ENCODE measurements around the gene HABP4. TPM values are rescaled to one million over a fixed set of nuclear protein-coding genes. Genes with fewer than 3 reads are reported as not detected.

HABP4 gene
- total RNA-seq, 4 donors from 2014 or later: 42.8 to 50.0 (median 46.3) TPM

- peaks cover 0 to 57% (median 17%) of the 10 kb centered on the region in 4 donors for H3K4me1 ChIP-seq
- TF ChIP-seq CTCF (IDR thresholded peaks at IDR 0.05) (no peak), POLR2A (IDR thresholded peaks at IDR 0.05) (no peak), EP300 (IDR thresholded peaks at IDR 0.05) (no peak)
- 89 to 93% methylated on average over 7 of the region's 7 CpGs for WGBS, 2 donors
Observed at GRCh38 chr9:96519095-96519494, 69.1 kb downstream of the HABP4 start.

GRCh38 chr9:96519787-96520186 is 69.8 kb downstream of the HABP4 start:
- 46 to 51% methylated on average over 2 of the region's 2 CpGs for WGBS, 2 donors
- Histone ChIP-seq H3K4me1 (peaks cover 0 to 50% (median 13%) of the 10 kb centered on the region in 4 donors), H3K27ac (peak overlapping the region; percentile 8 to 88 (median 50)), H3K27me3 (no peaks in the 10 kb centered on the region), H3K9me3 (no peaks in the 10 kb centered on the region), H3K4me3 (no peak overlapping the region), H3K36me3 (peaks cover 0 to 29% (median 0%) of the 10 kb centered on the region in 3 donors)
- TF ChIP-seq EP300 (IDR thresholded peaks at IDR 0.05) (peak in 1 of 2 donors; percentile 45), POLR2A (IDR thresholded peaks at IDR 0.05) (no peak)
- DNase-seq (ENCODE audit: low spot score in 2 of 2): no peak

More at GRCh38 chr9:96519095-96519494, 69.1 kb downstream of the HABP4 start:
- Histone ChIP-seq H3K36me3 (peaks cover 0 to 29% (median 0%) of the 10 kb centered on the region in 3 donors), H3K4me3 (no peak overlapping the region), H3K9me3 (no peaks in the 10 kb centered on the region), H3K27ac (peak overlapping the region in 2 of 4 donors; percentile 19 to 88), H3K27me3 (no peaks in the 10 kb centered on the region)
- DNase-seq (ENCODE audit: low spot score in 2 of 2): no peak

GRCh38 chr9:96522366-96522765 is 72.4 kb downstream of the HABP4 start:
- H3K9me3 ChIP-seq: no peaks in the 10 kb centered on the region
- peaks cover 0 to 27% (median 2%) of the 10 kb centered on the region in 4 donors for H3K4me1 ChIP-seq
- no peak overlapping the region for H3K4me3 ChIP-seq
- 68 to 76% methylated on average over 4 of the region's 4 CpGs for WGBS, 2 donors
- H3K27ac ChIP-seq: peak overlapping the region in 3 of 4 donors; percentile 75 to 90 (median 88)
- TF ChIP-seq CTCF (IDR thresholded peaks at IDR 0.05) (no peak), POLR2A (IDR thresholded peaks at IDR 0.05) (no peak), EP300 (IDR thresholded peaks at IDR 0.05) (no peak)
- H3K36me3 ChIP-seq: peaks cover 0 to 51% (median 0%) of the 10 kb centered on the region in 3 donors
- no peaks in the 10 kb centered on the region for H3K27me3 ChIP-seq
- DNase-seq (ENCODE audit: low spot score in 2 of 2): no peak

- Histone ChIP-seq H3K27ac (peak overlapping the region; percentile 58 to 90 (median 82)), H3K36me3 (peaks cover 0 to 54% (median 0%) of the 10 kb centered on the region in 3 donors), H3K4me3 (no peak overlapping the region), H3K27me3 (no peaks in the 10 kb centered on the region), H3K4me1 (peaks cover 0 to 27% (median 2%) of the 10 kb centered on the region in 4 donors), H3K9me3 (no peaks in the 10 kb centered on the region)
- 44 to 59% methylated on average over 7 of the region's 7 CpGs for WGBS, 2 donors
- peak; percentile 76 to 78 for TF ChIP-seq EP300 (IDR thresholded peaks at IDR 0.05)
- peak in 1 of 2 donors; percentile 23 for TF ChIP-seq POLR2A (IDR thresholded peaks at IDR 0.05)
- TF ChIP-seq CTCF (IDR thresholded peaks at IDR 0.05): no peak
- DNase-seq (ENCODE audit: low spot score in 2 of 2): peak; percentile 66 to 68
Observed at GRCh38 chr9:96523374-96523773, 73.4 kb downstream of the HABP4 start.

GRCh38 chr9:96524045-96524444 is 74.1 kb downstream of the HABP4 start:
- no peak for DNase-seq (ENCODE audit: low spot score in 2 of 2)
- Histone ChIP-seq H3K4me1 (peaks cover 0 to 26% (median 2%) of the 10 kb centered on the region in 4 donors), H3K4me3 (no peak overlapping the region), H3K27ac (peak overlapping the region; percentile 55 to 90 (median 73)), H3K36me3 (peaks cover 0 to 54% (median 0%) of the 10 kb centered on the region in 3 donors), H3K9me3 (no peaks in the 10 kb centered on the region), H3K27me3 (no peaks in the 10 kb centered on the region)
- no peak for TF ChIP-seq POLR2A (IDR thresholded peaks at IDR 0.05)
- TF ChIP-seq EP300 (IDR thresholded peaks at IDR 0.05): no peak
- TF ChIP-seq CTCF (IDR thresholded peaks at IDR 0.05): no peak
- WGBS, 2 donors: 81 to 84% methylated on average over 7 of the region's 7 CpGs
